Suppressor macrophage (primary cell): ENCODE measurements around the gene DTNBP1.

Experiments used
- DNase-seq, 4 experiments: peaks; one replicate each; pipeline ENCODE4 v3.0.0-alpha.2; 2020 to 2022
- total RNA-seq, 17 experiments: gene quantifications; one replicate each; lab custom pipeline; 2026; ENCODE audit warnings: mixed read lengths in 6 of 17, inconsistent platforms in 3 of 17; lab: John Stamatoyannopoulos, UW

DTNBP1 gene
- 1.1 to 9.5 (median 4.3) reads per million in 17 experiments for total RNA-seq

DNA sequence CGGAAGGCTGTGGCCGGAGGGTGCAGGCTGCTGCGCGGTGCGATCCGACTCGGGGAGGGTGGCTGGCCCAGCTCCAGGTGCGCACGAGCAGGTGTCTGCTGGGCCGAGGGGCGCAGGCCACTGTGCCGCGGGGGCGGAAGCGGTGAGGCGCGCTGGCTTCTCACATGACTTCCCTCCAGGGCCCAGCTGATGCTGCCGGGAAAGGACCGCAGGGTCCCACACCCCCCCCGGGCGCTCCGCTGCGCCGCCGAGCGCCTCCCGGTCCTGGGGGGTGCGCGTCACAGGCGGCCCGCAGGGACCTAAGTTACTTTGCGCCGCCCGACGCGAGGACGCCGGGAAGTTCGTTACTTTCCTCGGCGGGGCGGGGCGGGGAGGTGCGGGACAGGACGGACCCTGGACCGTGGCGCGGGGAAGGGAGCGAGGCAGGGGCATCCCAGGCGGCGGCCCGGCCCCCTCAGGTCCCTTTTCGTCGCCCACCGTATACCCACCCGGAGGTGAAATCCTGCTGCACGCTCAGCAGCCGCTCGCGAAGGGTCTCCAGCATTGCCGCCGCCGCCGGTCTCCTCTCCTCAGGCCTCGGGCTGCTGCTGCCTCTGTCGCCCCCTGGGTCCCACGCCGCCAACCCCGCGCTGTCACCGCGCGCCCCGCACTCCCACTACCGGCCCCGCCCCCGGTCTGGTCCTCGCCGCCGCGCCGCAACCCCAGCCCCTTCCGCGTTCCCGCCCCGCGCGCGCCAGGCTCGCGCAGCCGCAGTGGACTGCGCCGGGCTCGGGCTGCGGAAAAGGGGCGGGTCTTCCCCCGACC is at the start of gene DTNBP1:
Gene DTNBP1 (minus strand): TSS at position 703 of the 804 bp plus-strand sequence. CDS start 159 bp downstream, at position 544.
- peak; percentile 83 to 95 (median 90) for DNase-seq

DNA sequence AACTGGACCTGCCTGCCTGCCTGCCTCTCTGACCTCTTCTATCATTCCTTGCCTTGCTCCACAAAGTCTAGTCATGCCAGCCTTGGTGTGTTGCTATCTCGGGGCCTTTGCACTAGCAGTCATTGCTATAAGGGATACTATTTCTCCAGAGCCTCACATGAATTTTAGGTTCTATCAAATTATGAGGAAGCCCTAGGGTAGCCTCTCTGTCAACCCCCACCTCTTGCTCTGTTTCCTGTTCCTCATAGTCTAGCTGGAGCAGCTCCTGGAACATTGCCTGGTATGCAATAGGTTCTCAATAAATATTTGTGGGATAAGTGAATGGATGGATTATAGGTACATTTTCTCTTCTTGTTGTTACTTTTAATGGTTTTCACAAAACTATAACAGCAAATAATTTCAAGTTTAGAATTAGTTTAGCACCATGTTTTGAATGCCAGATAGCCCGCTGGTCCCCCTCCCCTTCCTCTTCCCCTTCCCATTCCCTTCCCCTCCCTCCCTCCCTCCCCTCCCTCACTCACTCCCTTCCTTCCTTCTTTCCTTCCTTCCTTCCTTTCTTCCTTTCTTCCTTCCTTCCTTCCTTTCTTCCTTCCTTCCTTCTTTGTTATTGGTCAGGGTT is 46.9 kb upstream of the DTNBP1 start:
- DNase-seq: peak; percentile 37 to 61 (median 60)

DNA sequence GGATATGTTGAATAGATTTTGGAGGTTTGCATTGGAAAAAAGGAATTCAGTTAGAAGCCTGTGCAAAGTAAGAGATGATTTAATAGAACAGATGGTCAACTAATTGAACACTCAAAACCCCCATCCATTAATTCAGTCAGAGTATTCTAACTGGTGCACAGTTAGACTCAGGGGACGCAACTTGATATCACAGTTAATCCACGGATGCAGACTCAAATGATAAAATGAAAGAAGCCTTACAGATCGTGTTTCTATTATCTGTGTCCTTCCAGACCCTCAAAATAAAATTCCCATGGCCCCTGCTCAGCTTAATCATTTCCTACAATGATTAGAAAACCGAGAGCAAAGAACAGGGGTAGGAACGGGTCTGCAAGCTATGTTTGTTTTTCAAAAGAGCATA is 45.4 kb upstream of the DTNBP1 start:
- no peak for DNase-seq

GRCh38 chr6:15705981-15706380 is 43.2 kb upstream of the DTNBP1 start:
- no peak for DNase-seq

GRCh38 chr6:15698471-15698870 is 35.6 kb upstream of the DTNBP1 start:
- no peak for DNase-seq

GRCh38 chr6:15697895-15698294 is 35.1 kb upstream of the DTNBP1 start:
- no peak for DNase-seq

GRCh38 chr6:15691250-15691869 is 28.5 kb upstream of the DTNBP1 start:
- peak; percentile 91 to 96 (median 93) for DNase-seq

- DNase-seq: peak in 1 of 4 experiments; percentile 5
Observed at GRCh38 chr6:15690510-15690909, 27.7 kb upstream of the DTNBP1 start.

DNA sequence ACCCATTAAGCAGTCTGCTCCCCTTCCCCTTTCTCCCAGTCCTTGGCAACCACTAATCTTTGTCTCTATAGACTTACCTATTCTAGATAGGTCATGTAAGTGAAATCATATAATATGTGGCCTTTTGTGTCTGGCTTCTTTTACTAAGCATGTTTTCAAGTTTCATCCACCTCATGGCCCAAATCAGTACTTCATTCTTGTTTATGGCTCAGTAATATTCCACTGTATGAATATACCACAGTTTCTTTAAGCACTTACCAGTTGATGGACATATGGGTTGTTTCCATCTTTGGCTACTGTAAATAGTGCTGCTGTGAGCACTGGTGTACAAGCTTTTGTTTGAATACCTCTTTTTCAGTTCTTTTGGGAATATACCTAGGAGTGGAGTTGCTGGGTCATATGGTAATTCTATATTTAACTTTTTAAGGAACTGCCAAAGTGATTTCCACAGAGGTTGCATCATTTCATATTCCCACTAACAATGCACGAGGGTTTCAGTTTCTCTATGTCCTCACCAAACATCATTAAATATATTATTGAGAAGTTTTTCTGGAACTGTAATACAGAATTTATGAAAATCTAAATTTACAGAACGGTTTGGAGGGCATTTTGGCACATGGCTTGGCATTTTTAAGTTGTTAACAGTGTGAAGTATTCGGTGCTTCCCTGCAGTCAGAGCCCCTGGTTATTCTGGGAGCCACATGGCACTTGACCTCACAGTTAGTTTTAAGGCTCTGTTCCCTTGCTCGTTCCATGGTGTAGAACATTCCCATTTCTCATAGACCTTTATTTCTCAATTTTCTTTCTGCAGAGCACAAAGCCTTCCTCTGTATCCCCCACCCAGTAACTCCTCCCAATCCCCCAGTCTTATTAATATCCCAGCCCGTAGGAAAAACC is 27.0 kb upstream of the DTNBP1 start:
- DNase-seq: peak; percentile 27 to 77 (median 52)

- DNase-seq: no peak
Observed at GRCh38 chr6:15685619-15686018, 22.8 kb upstream of the DTNBP1 start.

DNA sequence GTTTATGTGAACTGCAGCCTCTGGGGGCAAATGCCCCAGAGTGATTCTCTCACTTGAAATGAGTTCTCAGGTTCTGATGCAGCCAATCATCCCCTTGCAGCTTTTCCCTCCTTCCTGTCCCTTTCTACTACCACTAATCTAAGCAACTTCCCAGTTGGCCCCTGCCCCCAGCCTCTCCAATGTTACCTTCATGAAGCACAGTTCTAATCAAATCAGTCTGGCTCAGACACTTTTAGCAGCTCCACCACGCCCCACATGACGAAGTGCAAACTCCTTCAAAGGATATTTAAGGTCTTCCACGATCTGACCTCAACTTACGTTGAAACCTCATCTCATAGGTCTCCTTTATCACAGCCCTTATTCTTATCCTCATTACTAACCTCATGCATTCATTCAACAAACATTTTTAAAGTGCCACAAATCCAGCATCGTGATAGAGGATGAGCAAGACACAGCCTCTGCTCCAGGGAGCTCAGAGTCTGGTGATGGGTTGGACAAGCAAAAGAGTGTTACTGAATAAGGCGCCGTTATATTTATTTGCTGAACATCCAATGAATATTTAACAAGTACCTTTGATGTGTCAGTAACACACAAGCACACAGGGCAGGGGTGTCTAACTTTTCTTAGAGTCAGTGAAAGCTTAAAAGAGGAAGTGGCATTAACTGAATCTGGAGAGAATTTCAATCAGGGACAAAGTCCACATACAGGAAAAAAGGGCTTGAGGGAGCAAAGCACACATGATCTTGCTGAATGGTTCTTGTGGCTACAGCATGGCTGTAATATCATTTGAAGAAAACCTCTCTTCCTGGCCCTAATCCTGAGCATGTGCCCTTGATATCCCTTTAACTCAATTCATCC is 20.4 kb upstream of the DTNBP1 start:
- DNase-seq: peak in 3 of 4 experiments; percentile 36 to 59 (median 54)

DNA sequence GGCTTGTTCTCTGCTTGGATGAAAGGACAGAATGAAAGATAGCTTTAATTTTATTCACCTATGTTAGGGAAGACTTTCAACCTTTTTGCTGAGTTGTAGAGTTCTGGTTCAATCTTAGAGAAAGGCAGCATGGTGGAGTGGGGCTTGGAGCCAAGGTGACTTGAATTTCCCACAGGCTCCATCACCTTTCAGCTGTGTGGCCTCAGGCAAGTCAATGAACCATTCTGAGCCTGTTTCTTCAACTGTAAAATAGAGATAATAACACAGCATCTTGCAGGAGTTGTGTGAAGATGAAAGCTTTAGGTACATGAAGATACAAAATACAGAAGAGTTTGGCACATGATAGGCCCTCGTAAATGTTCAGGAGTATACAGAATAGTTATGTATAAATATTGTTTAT is 19.1 kb upstream of the DTNBP1 start:
- no peak for DNase-seq

GRCh38 chr6:15678514-15678913 is 15.7 kb upstream of the DTNBP1 start:
- DNase-seq: no peak

DNA sequence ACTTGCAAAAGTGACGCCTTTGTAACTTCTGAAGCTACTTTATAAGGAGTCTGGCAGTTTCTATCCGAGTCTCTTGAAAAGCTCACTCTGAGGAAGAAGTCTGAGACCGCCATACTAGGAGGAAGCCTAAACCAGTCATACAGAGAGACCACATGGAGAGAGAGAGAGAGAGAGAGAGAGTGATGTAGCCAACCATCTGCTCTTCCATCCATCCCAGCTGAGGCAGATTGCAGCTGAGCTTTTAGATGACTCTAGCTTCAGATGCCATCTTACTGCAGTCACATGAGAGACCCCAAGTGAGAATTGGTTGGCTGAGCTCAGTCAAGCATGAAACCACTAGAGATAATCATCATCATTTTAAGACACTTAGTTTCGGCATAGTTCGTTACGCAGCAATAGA is 15.0 kb upstream of the DTNBP1 start:
- no peak for DNase-seq

DNA sequence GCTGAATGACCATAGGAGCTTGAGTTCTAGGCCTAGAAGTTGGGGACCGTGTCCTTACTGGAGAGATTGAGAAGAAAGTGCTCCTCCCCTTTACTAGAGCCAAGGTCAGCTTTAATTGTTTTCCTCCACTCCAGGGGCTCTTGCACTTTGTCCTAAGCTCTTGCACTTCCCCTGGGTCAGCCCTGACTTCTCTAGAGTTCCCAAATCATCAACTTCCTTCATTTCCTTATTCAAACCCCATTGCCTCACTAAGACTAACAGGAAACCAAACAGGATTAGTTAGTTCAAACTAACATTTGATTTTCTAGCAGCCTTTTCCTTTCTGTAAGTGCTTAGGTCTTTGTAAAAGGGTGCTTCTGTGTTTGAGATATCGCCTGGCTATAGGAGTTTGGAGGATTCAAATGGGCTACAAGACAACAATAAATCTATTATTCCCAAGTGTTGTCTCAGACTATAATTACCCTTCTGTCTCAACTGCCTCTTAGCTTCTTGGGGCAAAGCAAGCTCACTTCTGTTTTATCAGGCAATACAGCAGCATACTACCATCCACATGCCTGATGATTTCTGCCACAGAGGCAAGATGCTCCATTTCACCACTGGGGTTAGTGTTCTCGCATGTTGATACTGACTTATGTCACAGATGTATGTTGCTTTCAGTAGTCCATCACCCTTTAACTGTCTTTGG is 12.8 kb upstream of the DTNBP1 start:
- peak; percentile 50 to 80 (median 72) for DNase-seq

DNA sequence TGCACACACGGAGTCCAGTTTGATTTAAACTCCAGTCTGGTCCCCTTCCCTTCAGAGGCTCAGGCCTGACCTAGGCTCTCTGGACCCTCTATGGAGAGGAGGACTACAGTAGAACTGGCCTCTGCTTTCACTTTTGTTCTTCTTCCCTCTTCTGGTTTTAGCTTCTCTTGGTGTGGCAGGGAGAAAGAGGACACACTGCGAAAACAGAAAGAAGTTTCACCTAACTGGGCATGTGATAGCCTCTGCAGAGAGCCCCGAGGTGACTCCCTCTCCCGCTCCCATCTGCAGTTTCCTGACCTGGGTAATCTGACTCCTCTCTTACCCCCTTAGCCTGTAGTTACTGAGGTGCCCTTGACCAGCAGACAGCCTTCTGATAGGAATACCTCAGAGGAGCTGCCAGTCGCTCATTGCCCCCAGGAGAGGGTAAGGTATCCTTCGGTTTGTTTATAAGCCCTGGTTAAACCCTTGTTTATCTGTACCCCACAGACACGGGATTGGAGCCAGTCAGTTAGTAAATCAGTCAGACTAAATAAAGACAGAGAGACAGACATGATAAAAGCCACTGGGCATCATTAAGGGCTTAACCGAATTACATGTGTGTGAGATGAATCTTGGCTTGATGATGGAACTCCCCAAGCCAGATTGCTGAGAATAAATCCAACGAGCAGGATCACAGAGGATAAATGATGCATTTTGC is 12.0 kb upstream of the DTNBP1 start:
- peak in 3 of 4 experiments; percentile 29 to 55 (median 40) for DNase-seq

DNA sequence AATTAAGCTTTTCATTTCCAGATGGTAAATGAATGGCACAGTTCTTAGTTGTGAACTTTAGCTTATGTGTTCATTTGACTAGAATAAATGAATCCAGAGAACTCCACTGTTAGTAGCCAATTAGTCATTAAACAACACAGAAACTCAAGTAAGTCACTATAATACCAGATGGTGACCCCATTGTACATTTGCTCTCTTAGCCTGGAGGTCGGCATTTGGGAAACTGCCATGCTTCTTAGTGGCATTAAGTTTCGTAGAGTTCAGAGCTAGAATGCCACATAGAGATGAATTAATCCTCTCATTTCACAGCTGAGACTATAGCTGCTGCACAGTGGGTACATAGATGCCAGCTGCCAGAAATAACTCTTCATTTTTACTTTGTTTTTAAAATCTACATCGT is 10.8 kb upstream of the DTNBP1 start:
- no peak for DNase-seq

GRCh38 chr6:15672818-15673217 is 10.0 kb upstream of the DTNBP1 start:
- DNase-seq: no peak

DNA sequence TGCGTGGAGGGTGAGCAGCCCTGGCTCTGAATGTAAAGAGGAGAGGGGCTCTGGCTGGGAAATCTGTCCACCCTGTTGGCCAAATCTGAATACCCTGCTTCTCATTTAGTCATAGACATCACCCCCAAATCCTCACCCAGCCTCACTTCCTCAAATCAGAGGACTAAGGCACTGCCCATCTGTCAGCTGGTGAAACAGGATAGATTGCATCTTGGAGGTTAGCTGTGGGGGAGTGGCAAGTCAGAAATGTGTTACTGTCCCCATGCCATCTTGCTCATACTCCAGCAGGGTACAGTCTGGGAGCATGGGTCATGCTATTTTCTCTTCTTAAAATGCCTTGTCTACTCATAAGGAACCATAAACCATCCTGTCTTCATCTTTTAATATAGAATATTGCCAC is 9.5 kb upstream of the DTNBP1 start:
- DNase-seq: peak; percentile 65 to 86 (median 77)

- no peak for DNase-seq
Observed at GRCh38 chr6:15668918-15669317, 6.1 kb upstream of the DTNBP1 start.
